GM21447 (cell line): ENCODE measurements around the gene EXOC6B.
"Not testable (repeated sequence)": the region's sequence is repeated elsewhere in the genome, so short reads cannot be mapped to it uniquely, and the experiment has no call there.

Experiments used
- ATAC-seq: cut with Tn5 transposase; IDR thresholded peaks from one replicate; pipeline ENCODE4 v1.9.1; 2021; ENCODE audit not compliant: unreplicated experiment

Gene EXOC6B

DNA sequence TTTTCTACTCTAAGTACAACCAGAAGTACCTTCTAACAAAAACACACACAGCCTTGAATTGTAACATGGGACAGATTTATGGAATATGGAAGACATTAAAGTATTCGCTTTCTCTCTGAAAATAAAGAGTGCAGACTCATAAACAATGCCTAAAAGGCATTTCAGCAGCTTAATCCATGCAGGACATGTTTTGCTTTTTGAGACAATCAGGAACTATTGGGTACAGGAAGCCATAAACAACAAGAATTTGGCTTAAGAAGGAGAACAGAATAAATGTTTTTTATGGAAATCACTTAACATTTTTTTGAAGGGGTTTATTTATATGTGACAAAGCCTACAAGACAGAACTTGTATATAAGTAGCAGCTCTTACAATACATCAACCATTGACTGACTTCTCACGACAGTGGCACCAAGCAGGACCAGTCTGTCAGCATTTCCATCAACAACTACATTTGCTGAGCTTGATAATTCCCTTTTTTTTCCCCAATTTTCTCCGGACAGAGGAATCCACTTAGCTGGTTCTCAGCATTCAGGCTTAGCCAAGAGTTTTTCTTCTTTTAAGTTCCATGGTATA lies 140.1 kb downstream of the EXOC6B start:
- no peak for ATAC-seq

- no peak for ATAC-seq
Measured at GRCh38 chr2:72682061-72682460, 143.8 kb downstream of the EXOC6B start.

- ATAC-seq: no peak
Measured at GRCh38 chr2:72681016-72681995, 144.5 kb downstream of the EXOC6B start.

GRCh38 chr2:72678024-72678423 lies 147.8 kb downstream of the EXOC6B start:
- peak; percentile 88 for ATAC-seq

DNA sequence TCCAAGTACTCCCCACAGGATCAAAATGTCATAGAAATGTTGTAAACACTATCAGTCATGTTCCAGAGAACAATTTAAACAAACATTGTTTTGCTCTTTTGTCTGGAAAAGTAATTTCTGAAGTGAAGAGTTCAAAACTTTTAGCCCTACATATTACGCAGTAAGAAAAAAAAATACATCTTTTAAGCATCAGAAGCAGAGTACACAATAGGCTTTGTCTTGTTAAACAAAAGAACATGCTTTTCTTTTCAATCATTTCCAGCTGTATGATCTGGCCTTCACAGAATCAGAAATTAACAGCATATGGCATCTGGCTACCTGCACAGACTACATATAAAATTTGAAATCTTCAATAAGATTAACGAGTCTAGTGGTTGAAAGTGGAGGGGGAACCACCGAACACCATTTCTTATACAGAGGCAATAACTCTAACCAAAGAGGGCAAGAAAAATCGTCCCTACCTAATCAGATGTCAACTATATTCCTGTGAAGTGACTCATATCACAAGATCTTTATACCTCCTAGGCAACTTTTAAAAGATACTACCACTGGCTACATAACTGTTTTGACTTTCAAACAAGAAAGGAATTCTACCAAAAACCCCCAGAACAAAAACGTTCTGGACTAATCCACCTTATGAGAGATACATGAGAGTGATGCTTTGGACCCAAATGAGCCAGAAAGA lies 149.3 kb downstream of the EXOC6B start:
- no peak for ATAC-seq

GRCh38 chr2:72674982-72675915 lies 150.6 kb downstream of the EXOC6B start:
- no peak for ATAC-seq

GRCh38 chr2:72673279-72673678 lies 152.6 kb downstream of the EXOC6B start:
- ATAC-seq: no peak

DNA sequence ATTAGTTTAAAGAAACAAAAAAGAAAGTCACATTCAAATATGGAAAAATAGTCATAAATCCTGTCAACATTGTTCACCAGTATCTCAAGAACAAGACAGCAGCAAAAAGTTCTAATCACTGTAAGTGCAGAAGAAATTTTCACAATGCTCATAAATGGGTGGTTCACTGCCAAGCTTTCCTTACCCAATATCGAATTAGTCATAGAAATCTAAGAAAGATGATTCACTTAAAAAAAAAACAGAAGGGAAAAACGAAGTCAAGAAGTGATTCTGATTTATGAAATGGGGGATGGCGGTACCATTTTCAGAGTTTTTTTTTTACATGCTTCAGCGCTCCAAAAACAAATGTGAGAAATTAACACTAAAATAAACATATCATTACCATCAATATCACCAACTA lies 156.7 kb downstream of the EXOC6B start:
- ATAC-seq: no peak

DNA sequence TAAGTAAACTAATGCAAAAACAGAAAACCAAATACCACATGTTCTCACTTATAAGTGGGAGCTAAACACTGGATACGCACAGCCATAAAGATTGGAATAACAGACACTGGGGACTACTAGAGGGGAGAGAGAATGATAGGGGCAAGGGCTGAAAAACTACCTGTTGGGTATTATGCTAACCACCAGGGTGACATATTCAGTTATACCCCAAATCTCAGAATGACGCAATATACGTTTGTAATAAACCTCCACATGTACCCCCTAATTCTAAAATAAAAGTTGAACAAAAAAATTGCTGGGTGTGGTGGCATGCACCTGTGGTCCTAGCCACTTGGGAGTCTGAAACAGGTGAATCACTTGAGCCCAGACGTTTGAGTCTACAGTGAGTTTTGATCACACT lies 157.2 kb downstream of the EXOC6B start:
- ATAC-seq: no peak

DNA sequence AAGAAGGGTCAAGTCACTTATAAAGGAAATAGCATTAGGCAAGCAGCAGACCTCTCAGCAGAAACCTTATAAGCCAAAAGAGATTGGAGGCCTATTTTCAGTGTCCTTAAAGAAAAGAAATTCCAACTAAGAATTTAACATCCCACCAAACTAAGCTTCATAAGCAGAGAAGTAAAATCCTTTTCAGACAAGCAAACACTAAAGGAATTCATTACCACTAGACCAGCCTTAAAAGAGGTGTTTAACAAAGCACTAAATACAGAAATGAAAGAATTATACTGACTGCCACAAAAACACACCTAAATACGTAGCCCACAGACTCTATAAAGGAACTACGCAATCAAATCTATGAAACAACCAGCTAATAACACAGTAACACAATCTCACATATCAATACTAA lies 160.4 kb downstream of the EXOC6B start:
- no peak for ATAC-seq

- ATAC-seq: no peak
Measured at GRCh38 chr2:72661985-72662384, 163.8 kb downstream of the EXOC6B start.

GRCh38 chr2:72649810-72650209 lies 176.0 kb downstream of the EXOC6B start:
- no peak for ATAC-seq

GRCh38 chr2:72641221-72641620 lies 184.6 kb downstream of the EXOC6B start:
- not testable (repeated sequence) for ATAC-seq

GRCh38 chr2:72638600-72639211 lies 187.1 kb downstream of the EXOC6B start:
- ATAC-seq: no peak

- no peak for ATAC-seq
Measured at GRCh38 chr2:72636210-72636609, 189.6 kb downstream of the EXOC6B start.

GRCh38 chr2:72630767-72631166 lies 195.1 kb downstream of the EXOC6B start:
- no peak for ATAC-seq

DNA sequence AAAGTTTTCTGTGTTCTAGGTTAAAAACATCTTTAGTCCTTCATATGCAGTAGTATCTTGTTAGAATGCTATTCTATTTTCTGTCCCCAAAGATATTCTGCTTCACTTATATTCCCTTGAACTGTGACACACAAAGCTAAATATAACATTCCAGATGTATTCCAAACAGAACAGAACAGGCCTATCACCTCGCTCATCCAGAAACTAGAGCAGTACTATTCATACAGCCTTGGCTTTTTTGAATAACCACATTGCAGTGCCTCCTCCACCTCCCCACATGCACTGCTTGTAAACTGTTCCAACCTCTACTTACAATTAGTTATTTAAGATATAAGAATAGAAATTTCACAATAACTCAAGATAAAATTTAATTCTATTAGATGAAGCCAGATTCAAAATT lies 196.8 kb downstream of the EXOC6B start:
- no peak for ATAC-seq

DNA sequence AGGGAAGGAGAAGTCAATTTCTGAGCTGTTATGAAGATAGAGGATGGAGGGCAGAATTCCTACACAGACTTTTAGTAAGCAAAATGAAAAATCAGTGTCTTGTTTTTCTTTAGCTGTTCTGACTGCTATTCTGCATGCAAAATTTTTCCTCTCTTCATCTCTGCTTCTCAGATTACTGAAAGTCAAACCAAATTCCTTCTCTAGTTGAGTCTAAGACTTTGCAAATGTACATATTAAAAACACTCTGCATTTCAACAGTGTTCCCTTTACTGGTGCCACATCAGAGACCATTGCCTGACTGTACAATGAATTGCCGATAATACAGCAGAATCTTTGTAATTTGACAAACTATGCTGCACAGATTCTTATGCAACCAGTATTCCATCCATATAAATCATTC lies 198.8 kb downstream of the EXOC6B start:
- no peak for ATAC-seq

DNA sequence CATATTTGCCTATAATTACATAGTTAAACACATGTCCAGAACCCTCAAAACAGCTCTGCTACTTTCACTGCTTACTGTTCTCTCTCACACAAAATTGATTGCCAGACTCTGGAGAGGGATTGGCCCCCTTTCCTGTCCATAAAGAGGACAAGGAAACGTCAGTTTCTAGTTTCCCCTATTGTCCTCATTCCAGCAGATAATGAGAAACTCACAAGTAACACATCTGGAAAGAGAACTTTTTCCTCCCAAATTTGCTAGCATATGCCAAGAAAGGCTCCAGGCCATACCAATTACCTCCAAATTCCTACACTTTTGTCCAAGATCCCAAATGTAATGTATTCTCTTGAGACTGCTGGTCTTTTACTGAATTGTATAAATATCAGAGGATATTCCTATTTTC lies 200.5 kb downstream of the EXOC6B start:
- no peak for ATAC-seq

DNA sequence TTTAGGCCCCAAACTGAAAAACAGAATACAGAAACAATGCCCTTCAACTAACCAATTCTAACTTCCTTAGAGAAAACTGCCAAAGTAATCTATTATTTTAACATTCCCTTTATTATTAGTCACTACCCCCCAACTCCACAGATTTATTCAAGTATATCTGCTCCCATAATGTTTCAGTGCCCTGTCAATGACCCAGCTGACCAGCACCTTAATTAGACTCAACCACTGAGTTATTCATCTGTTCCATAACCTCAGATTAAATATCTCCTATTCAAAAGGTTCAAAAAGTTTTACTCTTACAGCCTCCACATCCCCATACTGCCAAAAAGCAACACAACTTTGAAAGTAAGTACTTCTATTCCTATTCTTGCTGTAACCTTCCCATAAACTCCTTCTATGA lies 202.4 kb downstream of the EXOC6B start:
- ATAC-seq: no peak
